ENCODE data around the gene PADI3.

The PADI3 gene

DNA sequence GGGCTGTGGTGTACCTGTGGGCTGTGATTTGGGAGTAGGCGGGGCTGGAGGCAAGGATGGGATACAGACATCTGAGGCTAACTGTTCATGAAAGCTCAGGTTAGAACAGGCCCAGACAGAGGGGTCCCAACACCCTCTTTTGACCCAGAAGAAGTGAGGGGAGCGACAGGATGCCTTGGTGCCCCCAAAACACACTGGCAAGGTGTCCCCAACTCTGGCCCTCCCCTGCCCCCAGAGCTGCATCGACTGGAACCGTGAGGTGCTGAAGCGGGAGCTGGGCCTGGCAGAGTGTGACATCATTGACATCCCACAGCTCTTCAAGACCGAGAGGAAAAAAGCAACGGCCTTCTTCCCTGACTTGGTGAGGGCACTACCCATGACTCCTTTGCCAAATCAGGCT, 31.5 kb downstream of the PADI3 start:
- H3K9me3 ChIP-seq (ENCODE audit: control insufficient read depth, low read length), result no peaks in the 10 kb centered on the region

GRCh38 chr1:17280894-17281293, 32.0 kb downstream of the PADI3 start:
- H3K9me3 ChIP-seq (ENCODE audit: control insufficient read depth, low read length), result no peaks in the 10 kb centered on the region
- no peak for DNase-seq
- no peaks in the 10 kb centered on the region for H3K36me3 ChIP-seq (ENCODE audit: control insufficient read depth, insufficient read depth, low read length)
- H3K4me3 ChIP-seq (ENCODE audit: insufficient read depth, low read depth, low read length, poor library complexity, severe bottlenecking), result no peak overlapping the region
- H3K27ac ChIP-seq (ENCODE audit: insufficient read depth, low read length, poor library complexity, severe bottlenecking), result no peak overlapping the region
- H3K27me3 ChIP-seq (replicated peaks; ENCODE audit: control insufficient read depth, insufficient read depth, low read length, poor library complexity, severe bottlenecking), result no peaks in the 10 kb centered on the region
- no peaks in the 10 kb centered on the region for H3K4me1 ChIP-seq (ENCODE audit: control insufficient read depth, insufficient read depth, low read length, poor library complexity, severe bottlenecking)

More for the DNA sequence above, 31.5 kb downstream of the PADI3 start:
- no peak for DNase-seq
- no peaks in the 10 kb centered on the region for H3K27me3 ChIP-seq (replicated peaks; ENCODE audit: control insufficient read depth, insufficient read depth, low read length, poor library complexity, severe bottlenecking)
- H3K4me1 ChIP-seq (ENCODE audit: control insufficient read depth, insufficient read depth, low read length, poor library complexity, severe bottlenecking), result no peaks in the 10 kb centered on the region
- no peak overlapping the region for H3K4me3 ChIP-seq (ENCODE audit: insufficient read depth, low read depth, low read length, poor library complexity, severe bottlenecking)
- no peak overlapping the region for H3K27ac ChIP-seq (ENCODE audit: insufficient read depth, low read length, poor library complexity, severe bottlenecking)
- no peaks in the 10 kb centered on the region for H3K36me3 ChIP-seq (ENCODE audit: control insufficient read depth, insufficient read depth, low read length)

- Histone ChIP-seq H3K4me1 (ENCODE audit: control insufficient read depth, insufficient read depth, low read length, poor library complexity, severe bottlenecking) (no peaks in the 10 kb centered on the region), H3K9me3 (ENCODE audit: control insufficient read depth, low read length) (no peaks in the 10 kb centered on the region), H3K36me3 (ENCODE audit: control insufficient read depth, insufficient read depth, low read length) (no peaks in the 10 kb centered on the region), H3K27ac (ENCODE audit: insufficient read depth, low read length, poor library complexity, severe bottlenecking) (no peak overlapping the region), H3K4me3 (ENCODE audit: insufficient read depth, low read depth, low read length, poor library complexity, severe bottlenecking) (no peak overlapping the region), H3K27me3 (replicated peaks; ENCODE audit: control insufficient read depth, insufficient read depth, low read length, poor library complexity, severe bottlenecking) (peaks cover 3% of the 10 kb centered on the region)
- DNase-seq, result no peak
Measured at GRCh38 chr1:17281775-17282181, 32.9 kb downstream of the PADI3 start.

GRCh38 chr1:17282836-17283235, 33.9 kb downstream of the PADI3 start:
- H3K9me3 ChIP-seq (ENCODE audit: control insufficient read depth, low read length), result no peaks in the 10 kb centered on the region
- no peak overlapping the region for H3K27ac ChIP-seq (ENCODE audit: insufficient read depth, low read length, poor library complexity, severe bottlenecking)
- H3K4me1 ChIP-seq (ENCODE audit: control insufficient read depth, insufficient read depth, low read length, poor library complexity, severe bottlenecking), result no peaks in the 10 kb centered on the region
- no peak overlapping the region for H3K4me3 ChIP-seq (ENCODE audit: insufficient read depth, low read depth, low read length, poor library complexity, severe bottlenecking)
- H3K36me3 ChIP-seq (ENCODE audit: control insufficient read depth, insufficient read depth, low read length), result no peaks in the 10 kb centered on the region
- H3K27me3 ChIP-seq (replicated peaks; ENCODE audit: control insufficient read depth, insufficient read depth, low read length, poor library complexity, severe bottlenecking), result peaks cover 3% of the 10 kb centered on the region
- DNase-seq, result no peak

- Histone ChIP-seq H3K4me3 (ENCODE audit: insufficient read depth, low read depth, low read length, poor library complexity, severe bottlenecking) (no peak overlapping the region), H3K27ac (ENCODE audit: insufficient read depth, low read length, poor library complexity, severe bottlenecking) (no peak overlapping the region), H3K9me3 (ENCODE audit: control insufficient read depth, low read length) (no peaks in the 10 kb centered on the region), H3K27me3 (replicated peaks; ENCODE audit: control insufficient read depth, insufficient read depth, low read length, poor library complexity, severe bottlenecking) (peaks cover 6% of the 10 kb centered on the region), H3K4me1 (ENCODE audit: control insufficient read depth, insufficient read depth, low read length, poor library complexity, severe bottlenecking) (no peaks in the 10 kb centered on the region), H3K36me3 (ENCODE audit: control insufficient read depth, insufficient read depth, low read length) (no peaks in the 10 kb centered on the region)
- no peak for DNase-seq
Measured at GRCh38 chr1:17286646-17287045, 37.7 kb downstream of the PADI3 start.

GRCh38 chr1:17287130-17287776, 38.4 kb downstream of the PADI3 start:
- Histone ChIP-seq H3K36me3 (ENCODE audit: control insufficient read depth, insufficient read depth, low read length) (no peaks in the 10 kb centered on the region), H3K27ac (ENCODE audit: insufficient read depth, low read length, poor library complexity, severe bottlenecking) (no peak overlapping the region), H3K4me3 (ENCODE audit: insufficient read depth, low read depth, low read length, poor library complexity, severe bottlenecking) (no peak overlapping the region), H3K27me3 (replicated peaks; ENCODE audit: control insufficient read depth, insufficient read depth, low read length, poor library complexity, severe bottlenecking) (peaks cover 6% of the 10 kb centered on the region), H3K9me3 (ENCODE audit: control insufficient read depth, low read length) (no peaks in the 10 kb centered on the region), H3K4me1 (ENCODE audit: control insufficient read depth, insufficient read depth, low read length, poor library complexity, severe bottlenecking) (no peaks in the 10 kb centered on the region)
- DNase-seq, result no peak

DNA sequence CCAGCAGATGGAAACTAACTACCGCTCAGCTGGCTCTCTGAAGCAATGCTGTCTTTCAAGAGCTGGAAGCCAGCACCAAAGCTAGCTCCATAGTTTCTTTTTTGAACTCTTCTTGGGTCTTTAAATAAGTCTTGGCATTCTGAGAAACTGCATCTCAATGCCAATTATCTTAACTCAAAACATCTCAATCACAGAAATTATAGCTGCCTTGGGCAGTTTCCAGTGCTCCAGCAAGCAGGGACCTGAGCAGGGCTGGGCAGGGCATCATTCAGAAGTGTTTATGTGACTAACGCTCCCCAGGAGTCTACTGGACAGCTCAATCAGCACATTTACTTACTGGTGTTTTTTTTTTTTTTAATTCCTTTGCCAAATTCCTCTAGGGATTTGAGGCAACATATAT, 40.8 kb downstream of the PADI3 start:
- H3K9me3 ChIP-seq (ENCODE audit: control insufficient read depth, low read length), result no peaks in the 10 kb centered on the region
- H3K4me3 ChIP-seq (ENCODE audit: insufficient read depth, low read depth, low read length, poor library complexity, severe bottlenecking), result no peak overlapping the region
- H3K4me1 ChIP-seq (ENCODE audit: control insufficient read depth, insufficient read depth, low read length, poor library complexity, severe bottlenecking), result no peaks in the 10 kb centered on the region
- no peaks in the 10 kb centered on the region for H3K36me3 ChIP-seq (ENCODE audit: control insufficient read depth, insufficient read depth, low read length)
- H3K27me3 ChIP-seq (replicated peaks; ENCODE audit: control insufficient read depth, insufficient read depth, low read length, poor library complexity, severe bottlenecking), result peaks cover 6% of the 10 kb centered on the region
- no peak overlapping the region for H3K27ac ChIP-seq (ENCODE audit: insufficient read depth, low read length, poor library complexity, severe bottlenecking)
- DNase-seq, result no peak

DNA sequence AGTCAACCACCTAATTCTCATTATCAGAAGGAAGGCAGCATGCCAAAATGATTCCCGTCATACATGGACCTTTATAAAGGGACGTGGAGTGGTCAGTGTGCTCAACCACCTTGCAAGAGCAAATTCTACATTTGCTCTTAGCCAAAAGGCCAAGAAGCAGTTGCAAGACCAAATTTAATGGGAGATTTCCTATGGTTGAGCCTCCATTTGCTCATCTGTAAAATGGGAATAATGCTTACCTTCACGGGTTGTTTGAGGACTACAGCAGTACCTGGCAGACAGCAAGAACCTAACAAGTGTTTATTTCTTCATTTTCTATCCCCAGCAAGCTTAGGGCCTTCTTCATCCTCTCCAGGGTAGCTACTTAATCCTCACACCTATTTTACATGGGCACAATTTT, 41.7 kb downstream of the PADI3 start:
- peaks cover 6% of the 10 kb centered on the region for H3K27me3 ChIP-seq (replicated peaks; ENCODE audit: control insufficient read depth, insufficient read depth, low read length, poor library complexity, severe bottlenecking)
- H3K4me3 ChIP-seq (ENCODE audit: insufficient read depth, low read depth, low read length, poor library complexity, severe bottlenecking), result no peak overlapping the region
- no peak for DNase-seq
- H3K36me3 ChIP-seq (ENCODE audit: control insufficient read depth, insufficient read depth, low read length), result no peaks in the 10 kb centered on the region
- H3K9me3 ChIP-seq (ENCODE audit: control insufficient read depth, low read length), result no peaks in the 10 kb centered on the region
- H3K27ac ChIP-seq (ENCODE audit: insufficient read depth, low read length, poor library complexity, severe bottlenecking), result no peak overlapping the region
- no peaks in the 10 kb centered on the region for H3K4me1 ChIP-seq (ENCODE audit: control insufficient read depth, insufficient read depth, low read length, poor library complexity, severe bottlenecking)

- Histone ChIP-seq H3K4me1 (ENCODE audit: control insufficient read depth, insufficient read depth, low read length, poor library complexity, severe bottlenecking) (no peaks in the 10 kb centered on the region), H3K27ac (ENCODE audit: insufficient read depth, low read length, poor library complexity, severe bottlenecking) (no peak overlapping the region), H3K36me3 (ENCODE audit: control insufficient read depth, insufficient read depth, low read length) (no peaks in the 10 kb centered on the region), H3K27me3 (replicated peaks; ENCODE audit: control insufficient read depth, insufficient read depth, low read length, poor library complexity, severe bottlenecking) (peaks cover 3% of the 10 kb centered on the region), H3K9me3 (ENCODE audit: control insufficient read depth, low read length) (no peaks in the 10 kb centered on the region), H3K4me3 (ENCODE audit: insufficient read depth, low read depth, low read length, poor library complexity, severe bottlenecking) (no peak overlapping the region)
- DNase-seq, result no peak
Measured at GRCh38 chr1:17292299-17293160, 43.6 kb downstream of the PADI3 start.

DNA sequence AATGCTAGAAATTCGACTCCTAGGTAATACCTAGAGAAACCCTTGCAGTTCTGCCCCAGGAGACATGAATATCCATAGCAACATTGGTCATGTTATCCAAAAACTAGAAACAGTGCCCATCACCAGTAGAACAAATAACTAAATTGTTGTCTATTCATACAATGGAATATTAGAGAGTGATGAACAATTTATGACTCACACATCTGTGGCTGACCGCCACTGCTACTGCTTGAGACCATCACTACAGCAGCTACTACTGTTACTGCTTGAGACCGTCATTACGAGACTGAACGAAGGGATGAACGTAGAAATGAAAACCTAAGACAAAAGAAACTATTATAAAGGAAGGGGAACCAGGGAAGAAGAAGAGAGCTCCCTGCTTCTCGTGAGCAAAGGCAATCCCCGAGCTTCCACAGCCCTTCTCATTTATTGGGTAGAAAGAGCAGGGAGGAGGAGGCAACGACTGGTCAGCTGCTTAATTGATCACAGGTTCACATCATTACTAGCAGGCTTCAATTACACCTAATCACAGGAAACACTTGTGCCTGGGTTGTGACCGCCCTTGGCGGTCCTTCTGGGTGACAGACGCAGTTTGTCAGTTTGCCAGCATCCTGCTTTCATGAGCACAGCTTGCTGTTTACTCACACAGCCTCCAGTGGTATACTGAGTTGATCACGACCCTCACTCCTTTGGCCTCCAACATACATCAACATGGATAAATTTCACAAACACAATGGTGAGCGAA, 45.0 kb downstream of the PADI3 start:
- Histone ChIP-seq H3K4me1 (ENCODE audit: control insufficient read depth, insufficient read depth, low read length, poor library complexity, severe bottlenecking) (no peaks in the 10 kb centered on the region), H3K36me3 (ENCODE audit: control insufficient read depth, insufficient read depth, low read length) (no peaks in the 10 kb centered on the region), H3K27me3 (replicated peaks; ENCODE audit: control insufficient read depth, insufficient read depth, low read length, poor library complexity, severe bottlenecking) (peaks cover 3% of the 10 kb centered on the region), H3K4me3 (ENCODE audit: insufficient read depth, low read depth, low read length, poor library complexity, severe bottlenecking) (no peak overlapping the region), H3K27ac (ENCODE audit: insufficient read depth, low read length, poor library complexity, severe bottlenecking) (no peak overlapping the region), H3K9me3 (ENCODE audit: control insufficient read depth, low read length) (no peaks in the 10 kb centered on the region)
- DNase-seq, result no peak

All from effector memory CD4-positive, alpha-beta T cell (primary cell).